Kidney (tissue), 14 donors: ENCODE measurements around the gene STYK1. TPM values are rescaled to one million over a fixed set of nuclear protein-coding genes. Genes with fewer than 3 reads are reported as not detected.
"Not testable (repeated sequence)": the region's sequence is repeated elsewhere in the genome, so short reads cannot be mapped to it uniquely, and the experiment has no call there.

Experiments used
- DNase-seq, 5 donors: peaks; one replicate each; pipeline ENCODE4 v3.0.0-alpha.2; 2013 to 2020
- FAIRE-seq: peaks from 2 replicates; lab custom pipeline; 2012; peaks lifted over from hg19 to GRCh38; lab: Jason Lieb, UNC
- H3K27ac ChIP-seq, 2 donors: one replicate each; pipeline ENCODE4 v1.7.0; 2013; ENCODE audit warnings: low read depth in 2 of 2, low read length in 2 of 2, inconsistent platforms in 1 of 2
- H3K27me3 ChIP-seq: one replicate; pipeline ENCODE4 v1.7.1; 2013; ENCODE audit warnings: low read length, inconsistent platforms; ENCODE audit not compliant: control insufficient read depth, insufficient read depth
- H3K36me3 ChIP-seq, 3 donors: one replicate each; pipeline versions ENCODE4 v1.7.0 to v1.7.1; 2013; ENCODE audit warnings: low read length in 3 of 3, control low read depth in 1 of 3, inconsistent platforms in 1 of 3; ENCODE audit not compliant: insufficient read depth in 3 of 3, control insufficient read depth in 2 of 3
- H3K4me1 ChIP-seq, 3 donors: one replicate each; pipeline versions ENCODE4 v1.7.0 to v1.7.1; 2013; ENCODE audit warnings: low read length in 3 of 3, inconsistent platforms in 1 of 3, low read depth in 1 of 3; ENCODE audit not compliant: control insufficient read depth in 2 of 3, insufficient read depth in 2 of 3
- H3K4me3 ChIP-seq, 3 donors: one replicate each; pipeline versions ENCODE4 v1.7.0 to v1.8.1; 2013; ENCODE audit warnings: low read length in 3 of 3, control low read depth in 1 of 3, inconsistent platforms in 1 of 3
- H3K9ac ChIP-seq, 3 donors: one replicate each; pipeline versions ENCODE4 v1.7.0 to v1.7.1; 2013; ENCODE audit warnings: low read length in 3 of 3, control low read depth in 1 of 3, inconsistent platforms in 1 of 3
- H3K9me3 ChIP-seq, 3 donors: one replicate each; pipeline versions ENCODE4 v1.7.0 to v1.7.1; 2013; ENCODE audit warnings: low read length in 3 of 3, control low read depth in 1 of 3, inconsistent platforms in 1 of 3; ENCODE audit not compliant: control insufficient read depth in 2 of 3, insufficient read depth in 1 of 3
- intact Hi-C: fragments of 100-400 bp; cut with DNase I; formaldehyde crosslinking; loops from one replicate; pipeline ENCODE4 v1.11.1; 2022
- polyA plus RNA-seq: library from polyadenylated mRNA; stranded (reverse); fragments of 350-450 nt; fragmentation: Illumina TruSeq; extraction: RNeasy Lipid Tissue Mini Kit (QIAGEN cat#74804); gene quantifications from one replicate; pipeline ENCODE4 v1.2.3, GENCODE V29; 2014; ENCODE audit warnings: low read depth, low replicate concordance; ENCODE audit not compliant: insufficient read depth
- total RNA-seq: library from RNA; stranded (reverse); fragmentation: NEBNext Ultra II Directional; extraction: Animal tissue kit (Norgen Biotek cat#: 25700); gene quantifications from one replicate; pipeline ENCODE4 v1.2.1, GENCODE V29; 2021
- TF ChIP-seq, protein P1 (sequence below): IDR thresholded peaks from 3 replicates; pipeline ENCODE4 v1.5.1; 2012; ENCODE audit warnings: mild to moderate bottlenecking, moderate library complexity, borderline replicate concordance; ENCODE audit not compliant: insufficient read depth; ENCODE audit errors: extremely low read depth
- donor health status: control.
- donor health status: control.
- donor health status: control.
- donor health status: control.
- donor health status: control.
- donor health status: DM: yes; HTN: yes; CAD: no.
- donor health status: Normal renal cell carcinoma (clear cell type).

STYK1 gene
- total and polyA plus RNA-seq, 2 donors from 2014 or later = 0.58 to 1.6 TPM

DNA sequence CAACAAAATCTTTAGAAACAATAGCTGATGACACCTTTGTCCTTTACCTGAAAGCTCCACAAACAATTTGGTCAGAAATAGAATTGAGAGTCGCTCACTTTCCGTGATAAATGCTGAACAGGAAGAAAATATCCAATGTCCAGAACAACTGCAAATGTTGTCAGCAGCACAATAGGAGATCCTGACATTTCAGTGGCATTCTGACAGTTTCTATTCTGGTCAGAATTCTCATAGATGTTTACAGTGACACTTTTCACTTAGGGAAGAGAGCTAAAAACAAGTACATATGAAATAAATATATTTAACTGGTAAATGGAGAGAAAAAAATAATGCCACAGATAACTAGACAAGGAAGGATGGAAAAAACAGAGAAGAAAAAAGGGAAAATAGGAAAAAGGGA is 99.5 kb downstream of the STYK1 start:
- FAIRE-seq = no peak
- H3K9me3 ChIP-seq = no peaks in the 10 kb centered on the region
- H3K4me1 ChIP-seq = no peaks in the 10 kb centered on the region
- no peak overlapping the region for H3K27ac ChIP-seq
- H3K27me3 ChIP-seq = no peaks in the 10 kb centered on the region
- H3K9ac ChIP-seq = no peak overlapping the region
- H3K4me3 ChIP-seq = no peak overlapping the region
- H3K36me3 ChIP-seq = no peaks in the 10 kb centered on the region
- no peak for DNase-seq
- intact Hi-C loops = no loop called here
- TF ChIP-seq, protein P1, sequence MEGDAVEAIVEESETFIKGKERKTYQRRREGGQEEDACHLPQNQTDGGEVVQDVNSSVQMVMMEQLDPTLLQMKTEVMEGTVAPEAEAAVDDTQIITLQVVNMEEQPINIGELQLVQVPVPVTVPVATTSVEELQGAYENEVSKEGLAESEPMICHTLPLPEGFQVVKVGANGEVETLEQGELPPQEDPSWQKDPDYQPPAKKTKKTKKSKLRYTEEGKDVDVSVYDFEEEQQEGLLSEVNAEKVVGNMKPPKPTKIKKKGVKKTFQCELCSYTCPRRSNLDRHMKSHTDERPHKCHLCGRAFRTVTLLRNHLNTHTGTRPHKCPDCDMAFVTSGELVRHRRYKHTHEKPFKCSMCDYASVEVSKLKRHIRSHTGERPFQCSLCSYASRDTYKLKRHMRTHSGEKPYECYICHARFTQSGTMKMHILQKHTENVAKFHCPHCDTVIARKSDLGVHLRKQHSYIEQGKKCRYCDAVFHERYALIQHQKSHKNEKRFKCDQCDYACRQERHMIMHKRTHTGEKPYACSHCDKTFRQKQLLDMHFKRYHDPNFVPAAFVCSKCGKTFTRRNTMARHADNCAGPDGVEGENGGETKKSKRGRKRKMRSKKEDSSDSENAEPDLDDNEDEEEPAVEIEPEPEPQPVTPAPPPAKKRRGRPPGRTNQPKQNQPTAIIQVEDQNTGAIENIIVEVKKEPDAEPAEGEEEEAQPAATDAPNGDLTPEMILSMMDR = no peak

DNA sequence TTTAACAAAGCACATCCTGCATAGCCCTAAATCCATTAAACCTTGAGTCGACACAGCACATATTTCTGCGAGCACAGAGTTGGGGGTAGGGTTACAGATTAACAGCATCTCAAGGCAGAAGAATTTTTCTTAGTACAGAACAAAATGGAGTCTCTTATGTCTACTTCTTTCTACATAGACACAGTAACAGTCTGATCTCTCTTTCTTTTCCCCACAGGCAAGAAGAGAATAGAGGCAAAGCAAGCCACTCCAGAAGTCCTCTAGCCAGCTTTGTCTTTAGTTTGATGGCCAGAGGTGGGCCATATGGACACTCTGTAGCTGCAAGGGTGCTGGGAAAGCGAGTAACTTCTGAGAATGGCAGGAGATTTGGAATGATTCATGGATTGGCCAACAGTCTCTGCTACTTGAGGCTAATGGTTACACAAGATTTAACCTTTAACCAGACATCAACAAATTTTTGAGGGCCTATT is 101.8 kb downstream of the STYK1 start:
- H3K27me3 ChIP-seq, H3K4me1 ChIP-seq, H3K9ac ChIP-seq, FAIRE-seq, H3K4me3 ChIP-seq, H3K27ac ChIP-seq, intact Hi-C loops, H3K36me3 ChIP-seq, H3K9me3 ChIP-seq, DNase-seq: not testable (repeated sequence)

DNA sequence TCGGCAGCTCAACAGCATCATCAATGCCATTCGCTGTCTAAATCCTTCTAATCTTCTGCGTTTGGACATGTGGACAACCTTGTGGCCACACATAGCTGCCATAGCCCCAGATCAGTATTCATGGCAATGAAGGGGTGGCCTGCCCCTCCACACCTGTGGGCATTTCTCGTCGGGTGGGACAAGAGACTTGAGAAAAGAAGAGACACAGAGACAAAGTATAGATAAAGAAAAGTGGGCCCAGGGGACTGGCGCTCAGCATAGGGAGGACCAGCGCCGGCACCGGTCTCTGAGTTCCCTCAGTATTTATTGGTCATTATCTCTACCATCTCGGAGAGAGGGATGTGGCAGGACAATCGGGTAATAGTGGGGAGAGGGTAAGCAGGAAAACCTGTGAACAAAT is 102.7 kb downstream of the STYK1 start:
- H3K4me3 ChIP-seq = no peak overlapping the region
- intact Hi-C loops = no loop called here
- H3K27ac ChIP-seq = no peak overlapping the region
- no peak overlapping the region for H3K9ac ChIP-seq
- H3K4me1 ChIP-seq = no peaks in the 10 kb centered on the region
- no peaks in the 10 kb centered on the region for H3K9me3 ChIP-seq
- no peaks in the 10 kb centered on the region for H3K27me3 ChIP-seq
- no peak for DNase-seq
- TF ChIP-seq, protein P1 = no peak
- H3K36me3 ChIP-seq = no peaks in the 10 kb centered on the region
- no peak for FAIRE-seq

Other genes with a start within 250 kb of the STYK1 start
- gene KLRC2, start 238.0 kb downstream of the STYK1 start, total RNA-seq = 0.50 TPM
- gene KLRC2, start 238.0 kb downstream of the STYK1 start, polyA plus RNA-seq = not detected
- gene KLRC1, start 220.7 kb downstream of the STYK1 start, total RNA-seq = 1.4 TPM
- gene KLRC1, start 220.7 kb downstream of the STYK1 start, polyA plus RNA-seq = not detected
- gene EIF2S3B, start 168.2 kb downstream of the STYK1 start, total RNA-seq = 1.5 TPM
- gene EIF2S3B, start 168.2 kb downstream of the STYK1 start, polyA plus RNA-seq = not detected
- 20.0 TPM for gene MAGOHB, start 60.4 kb downstream of the STYK1 start, total RNA-seq
- 31.7 TPM for gene MAGOHB, start 60.4 kb downstream of the STYK1 start, polyA plus RNA-seq
- 347 TPM for gene YBX3, start 49.3 kb upstream of the STYK1 start, total RNA-seq
- gene YBX3, start 49.3 kb upstream of the STYK1 start, polyA plus RNA-seq = 86.9 TPM
- not detected for gene TAS2R7, start 128.6 kb upstream of the STYK1 start, total RNA-seq
- gene TAS2R7, start 128.6 kb upstream of the STYK1 start, polyA plus RNA-seq = not detected
- gene TAS2R8, start 133.2 kb upstream of the STYK1 start, total RNA-seq = not detected
- gene TAS2R8, start 133.2 kb upstream of the STYK1 start, polyA plus RNA-seq = not detected
- not detected for gene TAS2R9, start 136.1 kb upstream of the STYK1 start, total RNA-seq
- not detected for gene TAS2R9, start 136.1 kb upstream of the STYK1 start, polyA plus RNA-seq
- 0.82 TPM for gene TAS2R10, start 152.3 kb upstream of the STYK1 start, total RNA-seq
- gene TAS2R10, start 152.3 kb upstream of the STYK1 start, polyA plus RNA-seq = not detected
- 1.8 TPM for gene PRR4, start 175.4 kb upstream of the STYK1 start, total RNA-seq
- gene PRR4, start 175.4 kb upstream of the STYK1 start, polyA plus RNA-seq = 3.2 TPM
- 28.7 TPM for gene PRH1, start 210.2 kb upstream of the STYK1 start, total RNA-seq
- 3.2 TPM for gene PRH1, start 210.2 kb upstream of the STYK1 start, polyA plus RNA-seq
- gene TAS2R13, start 235.5 kb upstream of the STYK1 start, total RNA-seq = 2.8 TPM
- gene TAS2R13, start 235.5 kb upstream of the STYK1 start, polyA plus RNA-seq = not detected